SK-N-SH (cell line): ENCODE data around the gene KDM4C. TPM values are rescaled to one million over a fixed set of nuclear protein-coding genes. Genes with fewer than 3 reads are reported as not detected.

Experiments
- CTCF ChIA-PET: fragments of 300-600, 350-600 bp; formaldehyde crosslinking; extraction: SDS; loops from one replicate; lab custom pipeline; 2021; lab: Yijun Ruan, JAX
- POLR2A ChIA-PET: fragments of 350-600 bp; sonication (Branson Sonifier 250); formaldehyde crosslinking; extraction: SDS; loops from one replicate; lab custom pipeline; 2020; ENCODE audit warnings: antibody characterized with exemption, inconsistent platforms; lab: Yijun Ruan, JAX
- DNase-seq: peaks from one replicate; pipeline ENCODE4 v3.0.0; 2012
- H2AFZ ChIP-seq: fragments of 200-600 bp; sonication (generic); 2 replicates; pipeline ENCODE4 v1.8.1; 2016; ENCODE audit warnings: antibody characterized with exemption, mild to moderate bottlenecking, low read depth
- H3F3A ChIP-seq: fragments of 200-600 bp; sonication (generic); replicated peaks from 2 replicates; pipeline ENCODE3; 2016; ENCODE audit warnings: antibody characterized with exemption, mild to moderate bottlenecking; ENCODE audit not compliant: insufficient read depth
- H3K27ac ChIP-seq, 2 experiments: fragments of 200-500 bp in 1 of 2; fragments of 200-600 bp in 1 of 2; sonication (Bioruptor generic) in 1 of 2; sonication (generic), shearing (Covaris generic) in 1 of 2; 2 replicates each; pipeline versions ENCODE4 v1.5.1 to v1.6.1; 2014 to 2016; ENCODE audit warnings: low read depth in 2 of 2, inconsistent platforms in 1 of 2, low read length in 1 of 2, mild to moderate bottlenecking in 1 of 2, mixed read lengths in 1 of 2
- H3K27me3 ChIP-seq: fragments of 200-600 bp; sonication (generic), shearing (Covaris generic); 2 replicates; pipeline ENCODE4 v1.6.1; 2016; ENCODE audit warnings: mixed run types; ENCODE audit not compliant: insufficient read depth
- H3K36me3 ChIP-seq, 2 experiments: fragments of 200-500 bp in 1 of 2; fragments of 200-600 bp in 1 of 2; sonication (Bioruptor generic) in 1 of 2; sonication (generic) in 1 of 2; replicated peaks in 1 of 2; 2 replicates each; pipeline versions ENCODE3 to v1.5.1; 2014 to 2016; ENCODE audit warnings: low read length in 1 of 2, mild to moderate bottlenecking in 1 of 2; ENCODE audit not compliant: insufficient read depth in 2 of 2, control insufficient read depth in 1 of 2
- H3K4me1 ChIP-seq, 2 experiments: fragments of 200-500 bp in 1 of 2; fragments of 200-600 bp in 1 of 2; sonication (Bioruptor generic) in 1 of 2; sonication (generic), shearing (Covaris generic) in 1 of 2; 2 replicates each; pipeline versions ENCODE4 v1.5.1 to v1.6.1; 2014 to 2016; ENCODE audit warnings: low read depth in 1 of 2, low read length in 1 of 2, mixed run types in 1 of 2; ENCODE audit not compliant: insufficient read depth in 2 of 2, control insufficient read depth in 1 of 2
- H3K4me2 ChIP-seq: fragments of 200-600 bp; sonication (generic), shearing (Covaris generic); 2 replicates; pipeline ENCODE4 v1.6.1; 2017; ENCODE audit warnings: mixed run types
- H3K4me3 ChIP-seq, 2 experiments: fragments of 200-500 bp in 1 of 2; fragments of 200-600 bp in 1 of 2; sonication (Bioruptor generic) in 1 of 2; sonication (generic), shearing (Covaris generic) in 1 of 2; 2 replicates each; pipeline versions ENCODE4 v1.5.1 to v1.8.1; 2014 to 2016; ENCODE audit warnings: low read depth in 2 of 2, inconsistent platforms in 1 of 2, low read length in 1 of 2, mild to moderate bottlenecking in 1 of 2, mixed read lengths in 1 of 2, moderate library complexity in 1 of 2
- H3K79me2 ChIP-seq: fragments of 200-600 bp; sonication (generic); 2 replicates; pipeline ENCODE4 v1.8.1; 2017; ENCODE audit warnings: mild to moderate bottlenecking; ENCODE audit not compliant: insufficient read depth
- H3K9ac ChIP-seq: fragments of 200-600 bp; sonication (generic); 2 replicates; pipeline ENCODE4 v1.6.1; 2017; ENCODE audit warnings: mixed run types
- H3K9me2 ChIP-seq: fragments of 200-600 bp; sonication (generic); 2 replicates; pipeline ENCODE4 v1.6.1; 2017; ENCODE audit warnings: mixed run types
- H3K9me3 ChIP-seq: fragments of 200-600 bp; sonication (generic); 2 replicates; pipeline ENCODE4 v1.6.1; 2017; ENCODE audit warnings: mixed run types, mild to moderate bottlenecking, moderate library complexity
- H4K20me1 ChIP-seq: fragments of 200-600 bp; sonication (generic); 2 replicates; pipeline ENCODE4 v1.6.1; 2017; ENCODE audit warnings: mild to moderate bottlenecking, mixed run types; ENCODE audit not compliant: insufficient read depth
- FOSL2 ChIP-seq: IDR thresholded peaks from 2 replicates; pipeline ENCODE4 v1.4.0; 2012; ENCODE audit warnings: low read depth, mild to moderate bottlenecking, moderate library complexity, borderline replicate concordance
- GABPA ChIP-seq: IDR thresholded peaks from 2 replicates; pipeline ENCODE4 v1.4.0; 2012; ENCODE audit warnings: low read depth, mild to moderate bottlenecking
- MEF2A ChIP-seq: IDR thresholded peaks from 2 replicates; pipeline ENCODE4 v1.4.0; 2012; ENCODE audit warnings: low read depth, borderline replicate concordance
- MXI1 ChIP-seq: IDR thresholded peaks from 2 replicates; pipeline ENCODE4 v1.6.1; 2012; ENCODE audit warnings: mild to moderate bottlenecking, low read depth, low read length, improper control_type of control experiment
- RAD21 ChIP-seq: IDR thresholded peaks from 2 replicates; pipeline ENCODE4 v1.6.1; 2012; ENCODE audit warnings: mild to moderate bottlenecking, low read length
- RCOR1 ChIP-seq: fragments of 150-350 bp; IDR thresholded peaks from 2 replicates; pipeline ENCODE4 v1.6.1; 2017; ENCODE audit warnings: antibody characterized with exemption, low read length
- RXRA ChIP-seq: IDR thresholded peaks from 2 replicates; pipeline ENCODE4 v1.4.0; 2012; ENCODE audit warnings: low read depth, mild to moderate bottlenecking, borderline replicate concordance
- TCF12 ChIP-seq: IDR thresholded peaks from 2 replicates; pipeline ENCODE4 v1.4.0; 2012
- YY1 ChIP-seq: IDR thresholded peaks from 2 replicates; pipeline ENCODE4 v1.4.0; 2012; ENCODE audit warnings: low read depth, mild to moderate bottlenecking
- WGBS: methylation state at CpG from one replicate; pipeline ENCODE4 v1.1.6; 2017; ENCODE audit warnings: low lambda C conversion rate; 5-methylcytosine and 5-hydroxymethylcytosine counted together
- polyA plus RNA-seq, 3 experiments: library from polyadenylated mRNA; depleted of rRNA; stranded (reverse); fragments of >200 nt; gene quantifications; 2 replicates each; pipeline ENCODE4 v1.2.3, GENCODE V29; 2012
- TF ChIP-seq, protein P1 (sequence below): IDR thresholded peaks from 2 replicates; pipeline ENCODE4; 2012
- TF ChIP-seq, protein P2 (sequence below): IDR thresholded peaks from 2 replicates; pipeline ENCODE4 v1.4.0; 2012; ENCODE audit warnings: low read depth, borderline replicate concordance
- TF ChIP-seq, protein P3 (sequence below): IDR thresholded peaks from 2 replicates; pipeline ENCODE4 v1.4.0; 2012; ENCODE audit warnings: low read depth

The KDM4C gene
- polyA plus RNA-seq, 1 of the 3 experiments (the other 2 are of a cell fraction), result 9.4 TPM

DNA sequence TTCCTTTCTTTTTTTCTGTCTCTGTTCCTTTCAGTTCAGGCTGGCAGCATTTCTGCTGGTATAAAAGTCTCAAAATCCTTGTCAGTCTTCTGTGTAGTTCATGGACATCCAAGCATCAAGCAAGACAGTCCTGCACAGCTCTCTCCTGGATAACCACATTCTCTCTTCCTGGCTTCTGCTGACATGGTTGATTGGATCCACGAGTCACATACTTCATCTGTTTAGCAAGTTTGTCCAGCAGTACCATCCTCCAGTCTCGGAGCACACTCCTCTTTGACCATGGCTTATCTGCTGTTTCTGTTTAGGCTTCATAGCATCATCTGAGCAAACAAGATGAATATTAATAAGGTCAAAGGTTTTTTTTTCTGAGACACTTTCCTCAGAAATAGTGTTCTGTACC is 220.8 kb downstream of the KDM4C start:
- no peak overlapping the region for H3K4me2 ChIP-seq
- H3K9me2 ChIP-seq, result no peaks in the 10 kb centered on the region
- H3K9me3 ChIP-seq, result no peaks in the 10 kb centered on the region
- DNase-seq, result no peak
- H3K9ac ChIP-seq, result no peak overlapping the region
- CTCF ChIA-PET, result no interaction called here
- peaks cover 4 to 7% of the 10 kb centered on the region in 2 experiments for H3K36me3 ChIP-seq
- POLR2A ChIA-PET, result no interaction called here
- TF ChIP-seq, protein P1, sequence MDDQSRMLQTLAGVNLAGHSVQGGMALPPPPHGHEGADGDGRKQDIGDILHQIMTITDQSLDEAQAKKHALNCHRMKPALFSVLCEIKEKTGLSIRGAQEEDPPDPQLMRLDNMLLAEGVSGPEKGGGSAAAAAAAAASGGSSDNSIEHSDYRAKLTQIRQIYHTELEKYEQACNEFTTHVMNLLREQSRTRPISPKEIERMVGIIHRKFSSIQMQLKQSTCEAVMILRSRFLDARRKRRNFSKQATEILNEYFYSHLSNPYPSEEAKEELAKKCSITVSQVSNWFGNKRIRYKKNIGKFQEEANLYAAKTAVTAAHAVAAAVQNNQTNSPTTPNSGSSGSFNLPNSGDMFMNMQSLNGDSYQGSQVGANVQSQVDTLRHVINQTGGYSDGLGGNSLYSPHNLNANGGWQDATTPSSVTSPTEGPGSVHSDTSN, result no peak
- no peak overlapping the region for H3K4me3 ChIP-seq
- H3K79me2 ChIP-seq, result no peaks in the 10 kb centered on the region
- H3K4me1 ChIP-seq, result peaks cover 0 to 5% of the 10 kb centered on the region in 2 experiments; a peak in 2 of 4 replicates
- H3F3A ChIP-seq, result peaks cover 3% of the 10 kb centered on the region
- H3K27me3 ChIP-seq, result no peaks in the 10 kb centered on the region
- 78% methylated on average over 2 of the region's 2 CpGs for WGBS
- H2AFZ ChIP-seq, result no peak overlapping the region
- H4K20me1 ChIP-seq, result no peaks in the 10 kb centered on the region
- no peak overlapping the region for H3K27ac ChIP-seq

DNA sequence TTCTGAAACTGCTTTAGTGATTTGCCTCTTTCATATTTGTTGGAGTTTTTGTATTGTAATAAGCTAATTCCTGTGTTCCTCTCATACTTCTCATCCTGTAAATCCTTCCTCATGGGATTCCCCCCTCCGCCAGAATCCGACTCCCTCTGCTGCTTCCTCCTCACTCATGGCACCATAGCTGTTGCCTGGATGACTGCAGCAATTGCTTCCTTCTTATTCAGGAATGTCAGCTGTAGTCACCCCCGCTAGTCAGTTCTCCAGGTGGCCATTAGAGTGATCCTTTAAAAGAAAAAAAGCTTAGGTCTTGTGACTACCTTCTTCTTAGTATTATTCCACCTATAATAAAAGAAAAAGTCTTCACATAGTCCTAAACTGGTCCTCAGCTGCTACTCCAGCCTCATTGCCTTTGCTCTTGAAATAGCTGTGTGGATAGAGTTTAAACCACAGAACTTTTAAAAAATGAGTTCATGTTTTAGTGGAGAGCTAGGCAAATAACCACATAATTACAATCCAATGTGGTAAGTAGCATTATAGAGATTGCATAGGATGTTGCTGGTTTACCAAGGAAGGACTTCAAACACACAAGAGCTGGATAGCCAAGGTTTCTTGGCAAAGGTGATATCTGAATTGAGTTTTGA is 227.3 kb downstream of the KDM4C start:
- Histone ChIP-seq H3K27ac (no peak overlapping the region), H3K79me2 (no peaks in the 10 kb centered on the region), H3K4me3 (no peak overlapping the region), H3K9me2 (no peaks in the 10 kb centered on the region), H3F3A (peaks cover 3% of the 10 kb centered on the region), H2AFZ (no peak overlapping the region), H3K4me1 (no peaks in the 10 kb centered on the region), H3K9ac (no peak overlapping the region), H3K4me2 (no peak overlapping the region), H3K27me3 (no peaks in the 10 kb centered on the region), H3K9me3 (no peaks in the 10 kb centered on the region), H4K20me1 (no peaks in the 10 kb centered on the region), H3K36me3 (peaks cover 16 to 28% of the 10 kb centered on the region in 2 experiments)
- 93% methylated on average over 3 of the region's 3 CpGs for WGBS
- CTCF ChIA-PET, result interaction anchor here (1.1 to 1.2 kb wide), 2 partner anchors 14 to 41 kb away, joined by 3 read pairs; no protein-coding TSS in a partner anchor
- POLR2A ChIA-PET, result no interaction called here
- no peak for DNase-seq
- TF ChIP-seq MEF2A (no peak), RAD21 (no peak), RCOR1 (no peak), GABPA (no peak), TCF12 (no peak), YY1 (no peak), FOSL2 (no peak), MXI1 (no peak), RXRA (no peak)
- TF ChIP-seq, protein P2, sequence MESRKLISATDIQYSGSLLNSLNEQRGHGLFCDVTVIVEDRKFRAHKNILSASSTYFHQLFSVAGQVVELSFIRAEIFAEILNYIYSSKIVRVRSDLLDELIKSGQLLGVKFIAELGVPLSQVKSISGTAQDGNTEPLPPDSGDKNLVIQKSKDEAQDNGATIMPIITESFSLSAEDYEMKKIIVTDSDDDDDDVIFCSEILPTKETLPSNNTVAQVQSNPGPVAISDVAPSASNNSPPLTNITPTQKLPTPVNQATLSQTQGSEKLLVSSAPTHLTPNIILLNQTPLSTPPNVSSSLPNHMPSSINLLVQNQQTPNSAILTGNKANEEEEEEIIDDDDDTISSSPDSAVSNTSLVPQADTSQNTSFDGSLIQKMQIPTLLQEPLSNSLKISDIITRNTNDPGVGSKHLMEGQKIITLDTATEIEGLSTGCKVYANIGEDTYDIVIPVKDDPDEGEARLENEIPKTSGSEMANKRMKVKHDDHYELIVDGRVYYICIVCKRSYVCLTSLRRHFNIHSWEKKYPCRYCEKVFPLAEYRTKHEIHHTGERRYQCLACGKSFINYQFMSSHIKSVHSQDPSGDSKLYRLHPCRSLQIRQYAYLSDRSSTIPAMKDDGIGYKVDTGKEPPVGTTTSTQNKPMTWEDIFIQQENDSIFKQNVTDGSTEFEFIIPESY, result no peak
- TF ChIP-seq, protein P3, sequence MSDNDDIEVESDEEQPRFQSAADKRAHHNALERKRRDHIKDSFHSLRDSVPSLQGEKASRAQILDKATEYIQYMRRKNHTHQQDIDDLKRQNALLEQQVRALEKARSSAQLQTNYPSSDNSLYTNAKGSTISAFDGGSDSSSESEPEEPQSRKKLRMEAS, result no peak
